ENCODE results near the gene XPR1. TPM values are rescaled to one million over a fixed set of nuclear protein-coding genes. Genes with fewer than 3 reads are reported as not detected.

XPR1 gene
- total RNA-seq, 1 experiment from 2014 or later, result 19.9 TPM

GRCh38 chr1:180802813-180803212 is 171.0 kb downstream of the XPR1 start:
- ATAC-seq (no peak), DNase-seq (ENCODE audit: low read depth, low spot score) (no peak)
- intact Hi-C loops (cut with micrococcal nuclease), result no loop called here
- Histone ChIP-seq H3K4me3 (replicated peaks in 1 of 2; ENCODE audit: low read depth in 1 of 2, low read length in 2 of 2) (no peak overlapping the region), H3K9me3 (ENCODE audit: control insufficient read depth in 1 of 2, insufficient read depth in 1 of 2, low read depth in 1 of 2, low read length in 2 of 2) (no peaks in the 10 kb centered on the region), H3K9me2 (ENCODE audit: insufficient read depth) (no peaks in the 10 kb centered on the region), H3K27me3 (ENCODE audit: insufficient read depth, low read length) (no peaks in the 10 kb centered on the region), H3K4me1 (ENCODE audit: control insufficient read depth in 1 of 2, insufficient read depth in 2 of 2, low read length in 2 of 2) (no peaks in the 10 kb centered on the region), H3K4me2 (ENCODE audit: low read length) (no peak overlapping the region), H3K27ac (ENCODE audit: low read depth, low read length) (no peak overlapping the region), H3K36me3 (ENCODE audit: control insufficient read depth in 1 of 2, insufficient read depth in 2 of 2, low read length in 2 of 2) (no peaks in the 10 kb centered on the region), H3K9ac (ENCODE audit: low read length) (no peak overlapping the region), H3K79me2 (ENCODE audit: insufficient read depth, low read length) (no peaks in the 10 kb centered on the region), H2AFZ (ENCODE audit: low read depth, low read length, poor library complexity, severe bottlenecking) (no peak overlapping the region), H4K20me1 (ENCODE audit: insufficient read depth) (no peaks in the 10 kb centered on the region)
- ChIA-PET POLR2A (no interaction called here), CTCF (no interaction called here), RAD21 (ENCODE audit: low non-redundant PET in 1 of 2, low total read pairs in 2 of 2, uncharacterized antibody in 2 of 2, unreplicated experiment in 2 of 2) (no interaction called here)
- BruUV-seq (replicated peaks), result no TSS peak
- TF ChIP-seq ELF1 (IDR thresholded peaks at IDR 0.05; ENCODE audit: borderline replicate concordance, low read depth) (no peak), CBX3 (IDR thresholded peaks at IDR 0.05; ENCODE audit: low read depth) (no peak), CTCF (IDR thresholded peaks at IDR 0.05 in 2 of 3, conservative IDR thresholded peaks at IDR 0.05 in 1 of 3; ENCODE audit: borderline replicate concordance in 1 of 3, insufficient read depth in 1 of 3, low read depth in 2 of 3, low read length in 2 of 3) (no peak), YY1 (IDR thresholded peaks at IDR 0.05; ENCODE audit: extremely low read depth, insufficient replicate concordance, low read depth, low read length) (no peak)

GRCh38 chr1:180805316-180805715 is 173.5 kb downstream of the XPR1 start:
- ChIA-PET POLR2A (no interaction called here), CTCF (no interaction called here)
- intact Hi-C loops (cut with micrococcal nuclease), result no loop called here

More at GRCh38 chr1:180805316-180805715, 173.5 kb downstream of the XPR1 start:
- DNase-seq (ENCODE audit: low read depth, low spot score) (no peak), ATAC-seq (no peak)
- no peaks in the 10 kb centered on the region for H3K27me3 ChIP-seq (ENCODE audit: insufficient read depth, low read length)
- no peaks in the 10 kb centered on the region for H3K79me2 ChIP-seq (ENCODE audit: insufficient read depth, low read length)
- H2AFZ ChIP-seq (ENCODE audit: low read depth, low read length, poor library complexity, severe bottlenecking), result no peak overlapping the region
- H3K27ac ChIP-seq (ENCODE audit: low read depth, low read length), result no peak overlapping the region
- no peak overlapping the region for H3K4me3 ChIP-seq (replicated peaks in 1 of 2; ENCODE audit: low read depth in 1 of 2, low read length in 2 of 2)
- H3K4me2 ChIP-seq (ENCODE audit: low read length), result no peak overlapping the region
- RAD21 ChIA-PET (ENCODE audit: low non-redundant PET in 1 of 2, low total read pairs in 2 of 2, uncharacterized antibody in 2 of 2, unreplicated experiment in 2 of 2), result no interaction called here
- H3K36me3 ChIP-seq (ENCODE audit: control insufficient read depth in 1 of 2, insufficient read depth in 2 of 2, low read length in 2 of 2), result no peaks in the 10 kb centered on the region
- no peaks in the 10 kb centered on the region for H3K9me2 ChIP-seq (ENCODE audit: insufficient read depth)
- BruUV-seq (replicated peaks), result no TSS peak
- no peaks in the 10 kb centered on the region for H4K20me1 ChIP-seq (ENCODE audit: insufficient read depth)
- H3K4me1 ChIP-seq (ENCODE audit: control insufficient read depth in 1 of 2, insufficient read depth in 2 of 2, low read length in 2 of 2), result no peaks in the 10 kb centered on the region
- no peak overlapping the region for H3K9ac ChIP-seq (ENCODE audit: low read length)
- no peaks in the 10 kb centered on the region for H3K9me3 ChIP-seq (ENCODE audit: control insufficient read depth in 1 of 2, insufficient read depth in 1 of 2, low read depth in 1 of 2, low read length in 2 of 2)
- no peak for TF ChIP-seq POLR2AphosphoS5 (IDR thresholded peaks at IDR 0.05; ENCODE audit: low read depth, low read length)
- TF ChIP-seq EZH2phosphoT487 (IDR thresholded peaks at IDR 0.05; ENCODE audit: borderline replicate concordance), result no peak
- no peak for TF ChIP-seq FOSL1 (IDR thresholded peaks at IDR 0.05; ENCODE audit: low read depth)
- no peak for TF ChIP-seq CEBPB (IDR thresholded peaks at IDR 0.05; ENCODE audit: low read depth)
- TF ChIP-seq ZBTB33 (IDR thresholded peaks at IDR 0.05; ENCODE audit: extremely low read depth, insufficient replicate concordance, low read length), result no peak
- TF ChIP-seq TCF7L2 (IDR thresholded peaks at IDR 0.05; ENCODE audit: borderline replicate concordance, extremely low read depth, insufficient read depth, insufficient read length), result no peak
- TF ChIP-seq RAD21 (IDR thresholded peaks at IDR 0.05; ENCODE audit: low read depth), result no peak
- TF ChIP-seq MAX (IDR thresholded peaks at IDR 0.05), result no peak
- TF ChIP-seq ELF1 (IDR thresholded peaks at IDR 0.05; ENCODE audit: borderline replicate concordance, low read depth), result no peak
- TF ChIP-seq SRF (IDR thresholded peaks at IDR 0.05; ENCODE audit: low read depth), result no peak
- TF ChIP-seq EZH2 (IDR thresholded peaks at IDR 0.05), result no peak
- TF ChIP-seq ZFX (IDR thresholded peaks at IDR 0.05), result no peak
- TF ChIP-seq JUND (IDR thresholded peaks at IDR 0.05), result no peak
- TF ChIP-seq CBX3 (IDR thresholded peaks at IDR 0.05; ENCODE audit: low read depth), result no peak
- no peak for TF ChIP-seq ZNF274 (IDR thresholded peaks at IDR 0.05; ENCODE audit: low read depth, low read length)

All from HCT116 (cell line).